GM12892 (cell line): Measurements from ENCODE around the gene PIGU.

Source experiments
- DNase-seq: peaks from one replicate; pipeline ENCODE4 v3.0.0; 2011; ENCODE audit not compliant: insufficient read length
- FAIRE-seq: peaks from 2 replicates; lab custom pipeline; 2011; peaks lifted over from hg19 to GRCh38; lab: Jason Lieb, UNC
- POLR2A ChIP-seq: IDR thresholded peaks from 2 replicates; pipeline ENCODE4 v1.6.1; 2011; ENCODE audit warnings: low read depth, low read length, control low read depth
- POLR2AphosphoS5 ChIP-seq: IDR thresholded peaks from 2 replicates; pipeline ENCODE4 v1.6.1; 2011; ENCODE audit warnings: low read depth, low read length, control low read depth
- TAF1 ChIP-seq: IDR thresholded peaks from 2 replicates; pipeline ENCODE4 v1.6.1; 2011; ENCODE audit warnings: low read depth, mild to moderate bottlenecking, control low read depth, low read length, borderline replicate concordance

PIGU gene

DNA sequence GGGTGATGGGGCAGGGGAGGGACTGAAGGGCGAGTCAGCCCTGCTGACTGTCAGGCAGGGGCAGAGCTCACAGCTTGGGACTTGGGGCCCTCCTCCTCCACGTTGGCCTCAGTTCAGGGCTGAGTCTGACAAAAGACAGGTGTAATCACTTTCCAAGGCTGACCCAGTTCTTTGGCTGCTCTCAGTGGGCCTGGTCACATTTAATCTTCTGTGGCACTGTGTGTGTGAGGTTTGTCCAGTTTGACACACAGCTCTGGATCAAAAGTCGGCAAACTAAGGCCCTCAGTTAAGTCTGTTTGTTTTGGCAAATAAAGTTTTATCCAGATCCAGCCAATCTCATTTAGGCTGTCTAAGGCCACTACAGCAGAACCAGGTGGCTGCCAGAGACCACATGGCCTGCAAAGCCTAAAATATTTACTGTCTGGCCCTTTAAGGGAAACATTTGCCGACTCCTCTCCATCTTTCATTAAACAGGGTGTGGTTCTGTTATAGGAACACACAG lies 123.5 kb downstream of the PIGU start:
- TF ChIP-seq POLR2AphosphoS5 (no peak), POLR2A (no peak), TAF1 (no peak)
- no peak for FAIRE-seq
- DNase-seq: no peak

DNA sequence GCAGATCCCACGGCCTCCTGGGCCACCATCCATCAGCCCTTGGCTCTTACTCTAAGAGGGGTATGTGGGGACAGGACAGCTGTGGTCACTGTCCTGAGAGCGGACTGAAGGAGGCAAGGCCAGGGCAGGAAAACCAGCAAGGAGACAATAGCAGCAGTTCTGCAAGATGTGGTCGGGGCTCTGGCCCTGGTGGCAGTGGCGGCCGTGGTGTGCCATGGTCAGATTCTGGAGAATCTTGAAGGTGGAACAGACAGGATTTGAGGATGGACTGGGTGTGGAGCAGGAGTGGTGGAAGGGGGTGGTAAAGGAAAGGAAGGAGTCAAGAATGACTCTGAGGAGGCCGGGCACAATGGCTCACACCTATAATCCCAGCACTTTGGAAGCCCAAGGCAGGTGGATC lies 124.3 kb downstream of the PIGU start:
- FAIRE-seq: no peak
- TF ChIP-seq POLR2AphosphoS5 (no peak), POLR2A (no peak), TAF1 (no peak)
- DNase-seq: no peak

DNA sequence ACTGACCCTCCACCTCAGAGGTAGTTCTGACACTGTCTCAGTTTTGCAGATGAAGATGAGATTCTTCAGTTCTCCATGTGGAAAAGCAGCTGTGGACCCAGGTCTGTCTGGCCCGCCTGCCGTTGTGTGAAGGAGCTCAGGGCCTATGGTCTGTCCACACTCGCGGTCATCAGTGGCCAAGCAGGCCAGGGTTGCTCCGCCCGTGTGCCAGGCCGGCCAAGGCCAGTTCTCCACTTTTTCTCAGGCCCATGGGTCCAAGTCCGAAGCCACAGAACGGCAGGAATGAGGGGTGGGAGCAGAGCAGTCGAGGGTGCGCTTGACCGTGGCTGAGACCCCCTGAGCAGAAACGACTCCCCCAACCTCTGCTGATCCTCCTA lies 127.0 kb downstream of the PIGU start:
- TF ChIP-seq POLR2A (no peak), TAF1 (no peak), POLR2AphosphoS5 (no peak)
- FAIRE-seq (no peak), DNase-seq (no peak)

DNA sequence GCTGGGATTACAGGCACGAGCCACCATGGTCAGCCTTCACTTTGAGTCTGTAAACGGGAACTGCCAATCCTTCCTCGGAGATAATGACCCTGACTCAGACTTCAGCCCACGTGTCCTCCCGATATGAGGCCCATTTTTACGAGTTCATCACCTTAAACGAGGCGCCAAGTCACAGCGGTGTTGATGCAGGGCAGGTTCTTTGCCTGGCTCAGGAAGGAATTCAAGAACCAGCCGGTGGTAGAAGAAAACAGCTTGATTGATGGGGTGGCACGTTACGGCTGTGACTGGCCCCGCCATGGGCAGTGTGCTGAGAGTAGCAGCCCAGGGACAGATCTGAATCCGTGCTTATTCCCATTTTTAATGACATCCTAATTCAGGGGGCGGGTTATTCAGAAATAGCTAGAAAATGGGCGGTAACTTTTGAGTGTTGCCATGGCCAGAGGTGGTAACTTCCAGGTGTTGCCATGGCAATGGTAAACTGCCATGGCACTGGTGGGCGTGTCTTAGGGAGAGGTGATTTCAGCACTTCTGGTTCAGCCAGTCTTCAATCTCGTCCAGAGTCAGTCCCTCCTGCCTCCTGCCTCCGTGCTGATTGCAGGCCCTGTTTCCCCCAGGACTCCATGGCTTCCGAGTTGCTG lies 127.5 kb downstream of the PIGU start:
- DNase-seq: no peak
- no peak for TF ChIP-seq TAF1
- TF ChIP-seq POLR2AphosphoS5: no peak
- TF ChIP-seq POLR2A: no peak
- no peak for FAIRE-seq

DNA sequence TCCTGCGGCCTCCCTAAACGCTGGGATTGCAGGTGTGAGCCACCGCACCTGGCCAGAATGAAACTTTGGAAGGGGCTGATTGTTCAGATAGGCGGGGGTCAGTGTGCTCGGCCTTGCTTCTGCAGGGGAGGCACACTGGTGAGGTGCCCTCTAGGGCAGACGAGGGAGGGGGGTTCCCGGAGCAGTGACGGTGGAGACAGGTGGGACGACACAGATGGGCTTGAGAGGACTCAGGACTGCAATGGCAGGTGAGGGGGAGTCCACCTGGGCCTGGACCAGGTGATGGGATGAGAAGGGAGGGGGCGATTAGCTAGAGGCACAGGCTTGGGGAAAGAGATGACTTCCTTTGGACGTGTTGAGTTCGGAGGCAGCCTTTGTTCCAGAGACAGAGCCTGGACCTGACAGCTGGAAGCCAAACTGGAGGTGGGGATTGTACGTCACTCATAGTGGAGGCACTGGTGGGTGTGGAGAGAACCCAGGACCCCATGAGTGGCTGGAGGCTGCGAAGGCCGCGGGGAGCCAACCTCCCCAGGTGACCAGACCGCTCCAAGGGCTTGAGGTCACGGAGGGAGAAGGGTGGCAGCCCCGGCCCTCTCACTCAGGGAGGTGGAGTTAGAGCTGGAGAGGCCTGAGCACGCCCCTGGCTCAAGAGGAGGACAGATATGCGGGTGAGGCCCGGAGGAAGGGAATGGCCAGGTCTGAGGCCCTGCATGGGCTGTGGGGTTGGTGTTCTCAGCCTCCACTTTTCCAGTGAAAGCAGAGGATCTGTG lies 128.9 kb downstream of the PIGU start:
- no peak for DNase-seq
- TF ChIP-seq POLR2A: no peak
- TF ChIP-seq POLR2AphosphoS5: no peak
- TF ChIP-seq TAF1: no peak

DNA sequence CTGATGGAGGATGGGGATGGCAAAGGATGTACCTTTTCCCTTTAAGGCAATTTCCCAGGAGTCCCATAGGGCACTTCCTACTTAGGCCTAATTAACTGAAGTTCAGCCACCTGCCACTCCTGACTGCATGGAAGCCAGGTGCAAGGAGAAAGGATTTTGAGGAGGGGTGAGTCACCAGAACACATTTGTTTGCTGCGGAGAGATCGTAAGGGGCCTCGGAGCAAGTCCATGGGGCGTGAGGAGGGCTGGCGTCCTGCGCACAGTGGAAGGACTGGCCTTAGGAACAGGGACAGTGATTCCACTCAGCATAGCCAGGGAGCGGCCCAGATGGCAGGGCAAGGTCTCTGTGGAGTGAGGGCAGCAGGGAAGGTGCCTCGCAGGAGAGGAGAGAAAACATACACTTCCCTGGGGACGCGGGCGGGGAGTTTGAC lies 130.1 kb downstream of the PIGU start:
- FAIRE-seq (no peak), DNase-seq (no peak)
- TF ChIP-seq TAF1 (no peak), POLR2A (no peak), POLR2AphosphoS5 (no peak)

More for the DNA sequence above, 128.9 kb downstream of the PIGU start:
- FAIRE-seq: no peak

DNA sequence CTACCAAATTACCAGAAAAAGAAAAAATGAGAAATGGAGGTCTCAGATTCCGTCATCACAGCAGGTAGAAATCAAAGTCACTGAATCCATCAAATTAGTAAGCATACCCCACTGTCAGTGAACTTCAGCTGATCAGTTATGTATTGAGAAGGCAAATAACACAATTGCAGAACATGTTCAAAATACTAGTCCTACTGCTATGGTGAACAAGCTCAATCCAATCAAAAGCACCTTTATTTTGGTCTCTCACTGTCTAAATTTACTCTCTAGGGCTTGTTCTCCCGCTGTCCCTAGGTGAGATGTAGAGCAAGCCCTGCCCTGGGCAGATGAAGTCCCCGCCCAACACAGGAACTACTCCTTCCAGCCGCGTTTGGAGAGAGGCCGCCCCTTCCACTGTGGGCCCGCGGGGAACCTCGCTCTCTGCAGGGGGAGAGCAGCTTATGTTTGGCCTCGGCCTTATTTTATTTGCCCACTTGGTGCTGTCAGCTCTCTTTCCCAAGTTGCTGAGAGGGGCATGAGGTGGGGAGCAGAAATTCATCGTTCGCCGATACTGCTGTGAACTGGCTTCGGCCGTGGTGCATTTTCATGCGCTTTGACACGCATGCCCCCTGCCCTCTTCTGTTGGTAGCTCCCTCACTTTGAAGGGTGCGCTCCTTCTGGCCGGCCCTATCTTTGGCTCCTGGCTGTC lies 132.6 kb downstream of the PIGU start:
- FAIRE-seq (no peak), DNase-seq (no peak)
- TF ChIP-seq TAF1: no peak
- TF ChIP-seq POLR2AphosphoS5: no peak
- no peak for TF ChIP-seq POLR2A

DNA sequence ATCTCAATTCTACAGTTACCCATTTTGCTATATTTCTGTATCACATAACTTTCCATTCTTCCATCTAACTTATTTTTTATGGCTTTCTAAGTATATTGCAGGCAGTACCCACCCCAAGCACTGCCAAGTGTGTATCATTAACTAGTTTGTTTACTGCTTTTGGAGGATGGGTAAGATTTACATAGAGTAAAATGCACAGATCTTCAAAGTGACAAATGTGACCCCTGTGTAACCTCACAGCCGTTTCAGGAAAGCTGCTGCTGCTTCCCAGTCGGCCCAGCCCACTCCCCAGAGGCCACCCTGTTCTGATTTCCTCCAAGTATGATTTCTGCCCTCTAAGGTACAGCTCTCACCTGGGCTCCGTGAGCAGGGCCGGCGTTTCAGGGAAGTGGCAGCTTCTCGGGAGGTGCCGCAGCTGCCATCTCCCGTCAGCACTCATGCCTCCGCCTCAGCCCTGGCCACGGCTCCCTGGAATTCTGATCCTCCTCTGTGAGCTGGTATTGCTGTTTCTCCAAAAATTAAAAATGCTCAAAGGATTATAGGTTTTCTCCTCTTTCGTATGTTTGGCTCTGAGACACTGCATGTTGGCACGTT lies 133.3 kb downstream of the PIGU start:
- FAIRE-seq: no peak
- DNase-seq: no peak
- TF ChIP-seq POLR2AphosphoS5 (no peak), TAF1 (no peak), POLR2A (no peak)

DNA sequence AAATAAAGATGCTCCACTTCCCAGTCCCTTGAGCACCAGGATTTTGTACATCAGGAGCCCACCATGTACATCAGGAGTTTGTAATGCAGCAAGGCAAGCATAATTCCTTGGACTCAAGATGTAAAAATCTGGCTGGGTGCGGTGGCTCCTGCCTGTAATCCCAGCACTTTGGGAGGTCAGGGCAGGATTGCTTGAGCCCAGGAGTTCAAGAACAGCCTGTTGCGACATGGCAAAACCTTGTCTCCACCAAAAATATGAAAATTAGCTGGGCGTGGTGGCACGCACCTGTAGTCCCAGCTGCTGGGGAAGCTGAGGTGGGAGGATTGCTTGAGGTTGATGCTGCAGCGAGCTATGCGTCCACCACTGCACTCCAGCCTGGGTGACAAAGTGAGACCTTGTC lies 134.5 kb downstream of the PIGU start:
- DNase-seq (no peak), FAIRE-seq (no peak)
- TF ChIP-seq TAF1 (no peak), POLR2AphosphoS5 (no peak), POLR2A (no peak)

DNA sequence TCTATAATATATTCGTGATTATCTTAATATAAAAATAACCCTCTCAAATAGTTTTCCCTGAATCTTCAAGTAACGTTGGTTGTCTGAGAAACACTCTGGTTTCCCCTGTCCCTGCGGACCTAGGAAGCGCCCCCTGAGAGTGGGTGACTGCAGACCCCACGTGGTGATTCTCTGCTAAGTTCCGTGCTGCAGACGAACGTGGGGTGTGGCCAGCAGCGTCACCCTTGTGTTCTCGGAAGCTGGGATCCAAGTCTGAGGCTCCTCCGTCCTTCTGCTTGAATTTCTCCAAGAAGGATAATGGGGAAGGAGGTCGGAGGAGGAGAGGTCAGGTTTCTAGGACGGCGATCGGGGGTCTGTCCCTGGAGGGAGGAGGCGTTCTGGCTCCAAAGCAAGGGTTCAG lies 135.0 kb downstream of the PIGU start:
- DNase-seq (no peak), FAIRE-seq (no peak)
- TF ChIP-seq TAF1: no peak
- no peak for TF ChIP-seq POLR2A
- no peak for TF ChIP-seq POLR2AphosphoS5

DNA sequence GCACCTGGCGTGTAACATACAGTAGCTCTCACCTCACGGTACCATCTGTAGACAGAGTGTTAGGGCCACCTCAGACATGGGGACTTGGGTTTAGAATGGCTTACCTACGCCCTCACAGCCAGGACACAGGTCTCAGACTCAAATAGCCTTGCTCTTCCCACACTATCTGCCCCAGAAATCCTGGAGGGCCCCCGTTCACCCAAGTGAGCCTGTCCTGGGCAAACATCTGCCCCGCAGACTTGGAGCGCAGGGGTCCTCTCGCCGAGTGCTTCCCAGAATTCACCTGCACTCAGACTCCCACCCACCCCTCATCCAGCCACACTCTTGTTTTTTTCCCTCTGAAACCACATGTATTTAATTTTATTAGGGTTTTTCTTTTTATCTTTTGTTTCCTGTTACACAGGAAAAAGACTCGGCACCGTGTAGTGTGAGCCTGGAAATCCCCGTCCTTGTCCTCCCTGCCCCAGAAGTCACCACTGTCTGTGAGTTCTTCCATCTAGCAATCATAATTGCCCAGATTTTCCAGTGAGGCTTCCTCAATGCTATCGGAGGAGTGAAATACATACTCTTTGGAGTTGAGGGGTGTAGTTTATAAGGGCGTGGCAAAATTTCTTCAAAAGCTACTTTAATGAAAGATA lies 135.5 kb downstream of the PIGU start:
- DNase-seq (no peak), FAIRE-seq (no peak)
- TF ChIP-seq POLR2AphosphoS5: no peak
- TF ChIP-seq POLR2A: no peak
- TF ChIP-seq TAF1: no peak
